ENCODE data around the gene ADAMTS13.

DNA sequence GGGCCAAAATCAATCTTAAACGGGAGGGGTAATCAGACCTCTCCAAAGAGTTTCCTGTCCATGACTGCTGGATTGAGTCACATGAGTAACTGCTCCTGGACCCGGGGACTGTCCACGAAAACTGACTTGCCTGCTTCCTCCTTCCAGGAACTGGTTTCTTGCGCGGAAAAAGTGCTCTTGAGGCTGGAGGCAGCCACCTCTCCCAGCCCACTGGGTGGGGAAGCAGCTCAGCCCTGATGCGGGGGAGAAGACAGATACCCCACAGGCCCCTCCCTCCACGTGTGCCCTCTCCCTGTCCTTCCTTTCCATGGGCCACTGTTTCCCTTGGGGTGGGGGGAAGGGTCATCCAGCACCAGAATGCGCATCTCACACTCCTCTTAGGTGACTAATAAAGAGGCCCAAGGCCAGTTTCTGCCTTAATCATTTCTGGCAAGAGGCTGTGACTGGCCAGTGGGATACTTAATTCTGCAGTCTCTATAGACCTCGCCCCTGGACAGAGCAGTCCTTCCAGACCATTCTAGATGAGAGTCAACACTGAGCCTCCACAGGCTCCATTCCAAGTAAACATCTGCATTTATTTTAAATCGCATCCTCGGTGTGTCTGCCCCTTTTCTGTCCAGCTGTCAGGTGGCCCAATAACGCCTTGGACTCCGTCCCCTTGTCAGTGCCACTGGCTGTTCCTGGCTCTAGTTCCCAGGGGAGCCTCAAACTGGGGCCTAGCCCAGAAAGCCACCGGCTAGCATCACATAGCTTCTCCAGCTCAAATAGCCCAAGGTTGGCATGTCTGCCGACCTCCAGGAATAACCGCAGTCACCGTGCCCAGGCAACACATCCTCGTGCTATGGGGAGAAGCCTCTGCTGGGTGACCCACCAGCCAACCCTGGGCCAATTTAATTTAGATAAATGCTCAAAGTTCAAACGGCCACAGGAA is 16.4 kb upstream of the ADAMTS13 start:
- no peak for TF ChIP-seq CTCF (conservative IDR thresholded peaks at IDR 0.05 in 1 of 2, IDR thresholded peaks at IDR 0.05 in 1 of 2; ENCODE audit: low read depth in 1 of 2, low read length in 2 of 2)
- TF ChIP-seq EZH2 (IDR thresholded peaks at IDR 0.05; ENCODE audit: low read length, missing control alignments) = no peak
